WTC11 (cell line): ENCODE results near the gene CNN1. TPM values are rescaled to one million over a fixed set of nuclear protein-coding genes. Genes with fewer than 3 reads are reported as not detected.
A peak's percentile ranks its signal among the peaks of the same experiment; 100 is the strongest.

Experiments used
- ATAC-seq: fragments of 200-7000 bp; cut with Tn5 transposase; 2 replicates; pipeline ENCODE4 v1.10.0; 2021; ENCODE audit warnings: mild to moderate bottlenecking, moderate library complexity
- CTCF ChIA-PET: fragments of 300-600 bp; sonication (Branson Sonifier 250); formaldehyde crosslinking; loops from one replicate; lab custom pipeline; 2021; ENCODE audit warnings: antibody characterized with exemption; lab: Charles Lee
- POLR2A ChIA-PET: fragments of 350-600 bp; sonication (Branson Sonifier 250); formaldehyde crosslinking; loops from one replicate; lab custom pipeline; 2021; ENCODE audit warnings: antibody characterized with exemption; lab: Charles Lee
- DNase-seq: peaks from one replicate; pipeline ENCODE4 v3.0.0; 2021; ENCODE audit warnings: low spot score
- H3K27ac Mint-ChIP-seq: 2 replicates; pipeline ENCODE4 v1.8.0; 2021; ENCODE audit warnings: mixed read lengths
- H3K27me3 Mint-ChIP-seq: 2 replicates; pipeline ENCODE4 v1.8.0; 2021; ENCODE audit warnings: low read depth, mild to moderate bottlenecking, moderate library complexity, mixed read lengths
- H3K36me3 Mint-ChIP-seq: 2 replicates; pipeline ENCODE4 v1.8.0; 2021; ENCODE audit warnings: mixed read lengths
- H3K4me1 Mint-ChIP-seq: 2 replicates; pipeline ENCODE4 v1.8.0; 2022; ENCODE audit warnings: mixed read lengths
- H3K4me3 Mint-ChIP-seq: 2 replicates; pipeline ENCODE4 v1.8.0; 2021; ENCODE audit warnings: mild to moderate bottlenecking, moderate library complexity, mixed read lengths
- H3K9me3 Mint-ChIP-seq: 2 replicates; pipeline ENCODE4 v1.8.0; 2021; ENCODE audit warnings: mixed read lengths
- ARID4B ChIP-seq: sonication (generic); formaldehyde crosslinking; IDR thresholded peaks from 2 replicates; pipeline ENCODE4 v1.8.0; 2023; ENCODE audit warnings: missing genetic modification reagents, mild to moderate bottlenecking, borderline replicate concordance
- CREB1 ChIP-seq: sonication (generic); formaldehyde crosslinking; IDR thresholded peaks from 2 replicates; pipeline ENCODE4 v1.8.0; 2023; ENCODE audit warnings: mild to moderate bottlenecking, missing genetic modification reagents
- E2F1 ChIP-seq: sonication (generic); formaldehyde crosslinking; IDR thresholded peaks from 2 replicates; pipeline ENCODE4 v1.8.0; 2022; ENCODE audit warnings: mild to moderate bottlenecking, missing genetic modification reagents
- E2F5 ChIP-seq: sonication (generic); formaldehyde crosslinking; IDR thresholded peaks from 2 replicates; pipeline ENCODE4 v1.8.1; 2022; ENCODE audit warnings: mild to moderate bottlenecking, moderate library complexity, missing genetic modification reagents
- EMX1 ChIP-seq: fragments of 250-450 bp; sonication (Bioruptor Pico); IDR thresholded peaks from 2 replicates; pipeline ENCODE4 v1.8.0; 2021; ENCODE audit warnings: mild to moderate bottlenecking
- JAZF1 ChIP-seq: fragments of 250-450 bp; sonication (Bioruptor Pico); IDR thresholded peaks from 2 replicates; pipeline ENCODE4 v1.9.0; 2021; ENCODE audit warnings: moderate library complexity, mild to moderate bottlenecking, inconsistent platforms
- JUN ChIP-seq: sonication (generic); formaldehyde crosslinking; IDR thresholded peaks from 2 replicates; pipeline ENCODE4 v1.8.0; 2023; ENCODE audit warnings: mild to moderate bottlenecking, missing genetic modification reagents
- MAX ChIP-seq: sonication (generic); formaldehyde crosslinking; IDR thresholded peaks from 2 replicates; pipeline ENCODE4 v1.8.0; 2022; ENCODE audit warnings: mild to moderate bottlenecking, missing genetic modification reagents
- MXD4 ChIP-seq: fragments of 250-450 bp; sonication (Bioruptor Pico); IDR thresholded peaks from 2 replicates; pipeline ENCODE4 v1.8.0; 2021; ENCODE audit warnings: mild to moderate bottlenecking, moderate library complexity, borderline replicate concordance
- NR3C1 ChIP-seq: sonication (generic); formaldehyde crosslinking; conservative IDR thresholded peaks from 2 replicates; pipeline ENCODE4 v1.8.1; 2023; ENCODE audit warnings: low read depth, mild to moderate bottlenecking, missing genetic modification reagents
- PRRX2 ChIP-seq: fragments of 250-450 bp; sonication (Bioruptor Pico); IDR thresholded peaks from 2 replicates; pipeline ENCODE4 v1.8.0; 2021; ENCODE audit warnings: mild to moderate bottlenecking
- RORB ChIP-seq: fragments of 250-450 bp; sonication (Bioruptor Pico); IDR thresholded peaks from 2 replicates; pipeline ENCODE4 v1.9.0; 2021; ENCODE audit warnings: mild to moderate bottlenecking
- SMAD4 ChIP-seq: sonication (generic); formaldehyde crosslinking; IDR thresholded peaks from 2 replicates; pipeline ENCODE4 v1.8.0; 2022; ENCODE audit warnings: mild to moderate bottlenecking, missing genetic modification reagents
- TEAD1 ChIP-seq: sonication (generic); formaldehyde crosslinking; IDR thresholded peaks from 2 replicates; pipeline ENCODE4 v1.8.0; 2022; ENCODE audit warnings: mild to moderate bottlenecking, missing genetic modification reagents
- ZBTB43 ChIP-seq: sonication (generic); formaldehyde crosslinking; IDR thresholded peaks from 2 replicates; pipeline ENCODE4 v1.8.1; 2023; ENCODE audit warnings: mild to moderate bottlenecking, missing genetic modification reagents
- ZNF232 ChIP-seq: sonication (generic); formaldehyde crosslinking; IDR thresholded peaks from 2 replicates; pipeline ENCODE4 v1.8.0; 2022; ENCODE audit warnings: mild to moderate bottlenecking, missing genetic modification reagents
- ZNF263 ChIP-seq: sonication (generic); formaldehyde crosslinking; IDR thresholded peaks from 2 replicates; pipeline ENCODE4 v1.8.1; 2022; ENCODE audit warnings: low read depth, mild to moderate bottlenecking, moderate library complexity, missing genetic modification reagents
- ZNF317 ChIP-seq: sonication (generic); formaldehyde crosslinking; IDR thresholded peaks from 2 replicates; pipeline ENCODE4 v1.8.1; 2023; ENCODE audit warnings: low read depth, mild to moderate bottlenecking, moderate library complexity, missing genetic modification reagents, borderline replicate concordance
- total RNA-seq: library from RNA; stranded (reverse); gene quantifications from 3 replicates; pipeline ENCODE4 v1.2.3, GENCODE V29; 2021
- TF ChIP-seq, protein P1 (sequence below): sonication (generic); formaldehyde crosslinking; conservative IDR thresholded peaks from 2 replicates; pipeline ENCODE4 v1.8.1; 2022; ENCODE audit warnings: mild to moderate bottlenecking, missing genetic modification reagents
- TF ChIP-seq, protein P2 (sequence below): fragments of 200-600 bp; IDR thresholded peaks from 2 replicates; pipeline ENCODE4 v1.8.0; 2022; ENCODE audit warnings: antibody characterized with exemption

Gene CNN1
- total RNA-seq, 1 experiment from 2014 or later = 16.0 TPM

GRCh38 chr19:11549386-11549953, 10.8 kb downstream of the CNN1 start:
- TF ChIP-seq, protein P1, sequence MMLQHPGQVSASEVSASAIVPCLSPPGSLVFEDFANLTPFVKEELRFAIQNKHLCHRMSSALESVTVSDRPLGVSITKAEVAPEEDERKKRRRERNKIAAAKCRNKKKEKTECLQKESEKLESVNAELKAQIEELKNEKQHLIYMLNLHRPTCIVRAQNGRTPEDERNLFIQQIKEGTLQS (CRISPR knock-in tag) = no peak
- TF ChIP-seq E2F5 (CRISPR knock-in tag) = no peak
- TF ChIP-seq ZBTB43 (CRISPR knock-in tag) = no peak
- TF ChIP-seq MAX (CRISPR knock-in tag) = no peak
- no peak for TF ChIP-seq MXD4
- TF ChIP-seq ZNF317 (CRISPR knock-in tag) = no peak
- TF ChIP-seq NR3C1 = no peak
- TF ChIP-seq CREB1 (CRISPR knock-in tag) = no peak
- TF ChIP-seq PRRX2 = no peak
- TF ChIP-seq SMAD4 (CRISPR knock-in tag) = no peak
- TF ChIP-seq RORB (CRISPR knock-in tag) = no peak
- TF ChIP-seq TEAD1 (CRISPR knock-in tag) = no peak
- TF ChIP-seq, protein P2, sequence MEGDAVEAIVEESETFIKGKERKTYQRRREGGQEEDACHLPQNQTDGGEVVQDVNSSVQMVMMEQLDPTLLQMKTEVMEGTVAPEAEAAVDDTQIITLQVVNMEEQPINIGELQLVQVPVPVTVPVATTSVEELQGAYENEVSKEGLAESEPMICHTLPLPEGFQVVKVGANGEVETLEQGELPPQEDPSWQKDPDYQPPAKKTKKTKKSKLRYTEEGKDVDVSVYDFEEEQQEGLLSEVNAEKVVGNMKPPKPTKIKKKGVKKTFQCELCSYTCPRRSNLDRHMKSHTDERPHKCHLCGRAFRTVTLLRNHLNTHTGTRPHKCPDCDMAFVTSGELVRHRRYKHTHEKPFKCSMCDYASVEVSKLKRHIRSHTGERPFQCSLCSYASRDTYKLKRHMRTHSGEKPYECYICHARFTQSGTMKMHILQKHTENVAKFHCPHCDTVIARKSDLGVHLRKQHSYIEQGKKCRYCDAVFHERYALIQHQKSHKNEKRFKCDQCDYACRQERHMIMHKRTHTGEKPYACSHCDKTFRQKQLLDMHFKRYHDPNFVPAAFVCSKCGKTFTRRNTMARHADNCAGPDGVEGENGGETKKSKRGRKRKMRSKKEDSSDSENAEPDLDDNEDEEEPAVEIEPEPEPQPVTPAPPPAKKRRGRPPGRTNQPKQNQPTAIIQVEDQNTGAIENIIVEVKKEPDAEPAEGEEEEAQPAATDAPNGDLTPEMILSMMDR = no peak
- TF ChIP-seq ZNF263 (CRISPR knock-in tag) = no peak
- no peak for TF ChIP-seq JUN (CRISPR knock-in tag)
- no peak for TF ChIP-seq ARID4B (CRISPR knock-in tag)
- TF ChIP-seq ZNF232 (CRISPR knock-in tag) = no peak
- TF ChIP-seq E2F1 = no peak
- TF ChIP-seq EMX1 (CRISPR knock-in tag) = no peak
- TF ChIP-seq JAZF1 (CRISPR knock-in tag) = no peak
- Mint-ChIP-seq H3K27me3 (no peaks in the 10 kb centered on the region), H3K4me3 (no peak overlapping the region), H3K4me1 (no peaks in the 10 kb centered on the region), H3K9me3 (no peaks in the 10 kb centered on the region), H3K36me3 (peaks cover 9% of the 10 kb centered on the region), H3K27ac (no peak overlapping the region)
- POLR2A ChIA-PET = no interaction called here
- DNase-seq = no peak
- peak; percentile 10; the same call in 1 of the 2 replicates for ATAC-seq
- CTCF ChIA-PET = interaction anchor here (1.3 kb wide), 1 partner anchor 13 kb away, joined by 3 read pairs; no protein-coding TSS in a partner anchor
